Skin of body (tissue), 2 donors: ENCODE results near the gene YRDC. TPM values are rescaled to one million over a fixed set of nuclear protein-coding genes. Genes with fewer than 3 reads are reported as not detected.
"Not testable (repeated sequence)": the region's sequence is repeated elsewhere in the genome, so short reads cannot be mapped to it uniquely, and the experiment has no call there.

ENCODE experiments used
- DNase-seq: peaks from one replicate; lab custom pipeline; 2025; lab: John Stamatoyannopoulos, UW
- total RNA-seq: library from RNA; depleted of rRNA; stranded (reverse); fragments of >200 nt; gene quantifications from one replicate; pipeline ENCODE4 v1.2.3, GENCODE V29; 2014

YRDC gene
- total RNA-seq, 1 donor from 2014 or later, result 10.8 TPM

DNA sequence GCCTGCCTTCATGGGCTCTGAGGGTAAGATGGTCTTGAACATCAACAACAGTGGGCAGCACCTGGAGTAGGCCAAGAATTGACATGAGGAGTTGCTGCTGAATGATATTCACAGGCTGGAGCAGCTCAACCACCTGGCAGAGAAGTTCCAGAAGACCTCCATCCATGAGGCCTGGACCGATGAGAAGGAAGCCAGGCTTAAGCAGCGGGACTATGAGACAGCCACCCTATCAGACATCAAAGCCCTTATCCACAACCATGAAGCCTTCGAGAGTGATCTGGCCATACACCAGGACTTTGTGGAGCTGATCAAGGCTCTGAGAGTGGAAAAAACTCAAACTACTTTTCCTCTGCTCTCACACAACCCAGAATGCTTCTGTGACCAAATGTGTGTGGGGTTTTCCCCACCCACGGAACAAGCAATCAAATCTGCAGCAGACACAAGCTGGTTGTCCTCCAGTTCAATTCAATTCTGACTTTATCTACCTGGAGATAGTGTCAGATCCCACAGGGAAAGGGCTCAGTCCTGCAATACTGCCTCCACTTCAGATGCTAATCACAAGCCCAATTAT is 31.0 kb downstream of the YRDC start:
- DNase-seq, result no peak

DNA sequence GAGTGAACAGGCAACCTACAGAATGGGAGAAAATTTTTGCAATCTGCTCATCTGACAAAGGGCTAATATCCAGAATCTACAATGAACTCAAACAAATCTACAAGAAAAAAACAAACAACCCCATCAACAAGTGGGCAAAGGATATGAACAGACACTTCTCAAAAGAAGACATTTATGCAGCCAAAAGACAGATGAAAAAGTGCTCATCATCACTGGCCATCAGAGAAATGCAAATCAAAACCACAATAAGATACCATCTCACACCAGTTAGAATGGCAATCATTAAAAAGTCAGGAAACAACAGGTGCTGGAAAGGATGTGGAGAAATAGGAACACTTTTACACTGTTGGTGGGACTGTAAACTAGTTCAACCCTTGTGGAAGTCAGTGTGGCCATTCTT is 36.6 kb downstream of the YRDC start:
- not testable (repeated sequence) for DNase-seq

GRCh38 chr1:37767488-37767887 is 40.5 kb downstream of the YRDC start:
- DNase-seq, result no peak

DNA sequence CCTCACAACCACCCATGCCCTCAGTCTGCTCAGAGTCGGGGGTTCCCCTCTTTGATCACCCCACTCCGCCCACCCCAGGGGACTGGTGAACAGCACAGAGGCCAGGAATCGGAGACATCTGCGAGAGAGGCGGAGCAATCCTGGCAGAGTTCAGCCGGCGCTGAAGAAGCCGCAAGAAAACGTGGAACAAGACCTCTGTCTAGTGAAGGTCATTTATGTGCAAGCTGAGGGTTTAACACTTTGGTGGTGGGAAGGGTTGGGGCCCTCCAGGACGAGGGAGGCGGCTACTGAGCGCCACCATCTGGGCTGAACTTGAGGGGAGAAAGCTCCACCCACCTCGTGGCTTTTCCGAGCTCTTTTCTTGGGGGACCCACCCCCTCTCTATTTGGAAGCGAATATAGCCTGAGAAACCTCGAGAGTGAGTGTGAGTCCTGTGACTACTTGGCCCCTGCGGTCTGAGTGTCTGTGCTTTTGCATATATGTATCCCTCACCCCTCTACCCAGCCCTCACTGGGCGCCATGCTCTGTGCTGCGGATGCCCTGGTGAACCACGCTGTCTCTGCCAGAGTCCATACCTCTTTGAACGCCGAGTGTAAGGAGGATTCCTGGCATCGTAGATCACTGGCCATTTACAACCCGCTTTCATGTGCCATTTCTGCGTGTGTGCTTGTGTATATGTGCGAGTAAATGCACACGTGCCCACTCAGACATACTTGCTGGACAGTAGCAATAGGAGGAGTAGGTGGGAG is 41.9 kb downstream of the YRDC start:
- no peak for DNase-seq

- DNase-seq, result no peak
Measured at GRCh38 chr1:37764888-37765441, 43.0 kb downstream of the YRDC start, which contains the start of gene EPHA10. Gene EPHA10 (minus strand): TSS chr1:37765120. CDS start chr1:37765066, 54 bp downstream.

DNA sequence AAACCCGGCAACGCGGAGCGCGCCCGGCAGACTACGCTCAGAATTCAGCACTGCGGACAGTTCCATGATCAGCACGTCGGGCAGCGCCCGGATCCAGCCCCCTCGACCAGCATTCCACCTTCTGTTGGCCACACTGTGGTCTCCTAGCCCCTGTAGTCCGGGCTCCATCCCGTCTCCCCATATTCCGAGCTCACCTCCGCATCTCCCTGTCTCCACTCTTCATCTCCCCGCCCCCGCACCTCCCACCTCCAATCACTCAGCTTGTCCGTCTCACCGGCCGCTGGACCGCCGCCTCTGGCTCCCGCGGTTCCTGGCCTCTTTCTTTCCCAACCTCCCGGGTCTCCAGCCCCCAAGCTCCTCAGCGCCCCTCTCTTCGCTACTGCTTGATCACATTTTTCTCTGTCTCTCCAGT is 43.6 kb downstream of the YRDC start:
- peak; percentile 14 for DNase-seq

GRCh38 chr1:37763791-37764413 is 44.1 kb downstream of the YRDC start:
- DNase-seq, result no peak

GRCh38 chr1:37762516-37762915 is 45.5 kb downstream of the YRDC start:
- no peak for DNase-seq

GRCh38 chr1:37761416-37762095 is 46.5 kb downstream of the YRDC start:
- DNase-seq, result no peak

DNA sequence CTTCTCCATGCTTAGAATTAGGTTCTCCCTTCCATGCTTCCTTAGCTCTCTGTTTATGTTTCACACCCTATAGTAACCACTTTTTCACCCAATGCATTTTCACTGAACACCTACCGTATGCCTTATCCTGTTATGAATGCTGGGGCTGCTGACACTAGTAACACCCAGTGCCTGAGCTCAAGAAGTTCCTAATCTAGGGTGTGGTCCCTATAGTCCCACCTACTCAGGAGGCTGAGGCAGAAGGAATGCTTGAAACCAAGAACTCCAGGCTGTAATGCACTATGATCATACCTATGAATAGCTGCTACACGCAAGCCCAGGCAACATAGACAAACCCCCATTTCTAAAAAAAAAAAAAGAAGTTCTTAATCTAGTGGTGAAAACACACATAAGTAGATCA is 48.6 kb downstream of the YRDC start:
- no peak for DNase-seq

DNA sequence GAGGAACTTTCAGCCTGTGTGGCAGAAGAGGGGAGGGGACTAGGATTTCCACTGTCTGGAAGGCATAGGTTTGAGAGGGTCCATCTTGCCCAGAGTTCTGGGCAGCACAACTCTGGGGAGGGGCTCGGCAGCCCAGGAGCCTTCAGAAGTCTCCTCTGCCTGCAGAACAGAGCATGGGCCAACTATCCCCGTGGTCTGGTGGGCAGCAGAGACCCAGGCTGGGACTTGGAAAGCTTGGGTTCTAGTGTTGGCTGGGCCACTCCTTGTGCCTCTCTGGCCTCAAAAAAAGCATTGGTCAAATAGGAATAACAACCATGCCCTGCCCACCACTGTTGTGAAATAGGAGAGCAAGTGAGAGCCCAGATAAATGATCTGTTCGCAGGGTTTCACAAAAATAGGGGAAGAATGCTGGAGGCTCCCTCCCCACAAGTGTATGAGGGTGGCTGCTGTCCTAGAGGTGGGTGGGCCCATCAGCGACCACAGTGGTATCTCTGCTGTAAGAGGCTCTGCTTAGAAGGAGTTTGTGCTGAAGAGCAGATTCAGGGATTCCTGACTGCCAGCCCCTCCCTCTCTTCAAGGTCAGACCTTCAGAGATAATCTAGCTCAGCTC is 52.0 kb downstream of the YRDC start:
- no peak for DNase-seq

DNA sequence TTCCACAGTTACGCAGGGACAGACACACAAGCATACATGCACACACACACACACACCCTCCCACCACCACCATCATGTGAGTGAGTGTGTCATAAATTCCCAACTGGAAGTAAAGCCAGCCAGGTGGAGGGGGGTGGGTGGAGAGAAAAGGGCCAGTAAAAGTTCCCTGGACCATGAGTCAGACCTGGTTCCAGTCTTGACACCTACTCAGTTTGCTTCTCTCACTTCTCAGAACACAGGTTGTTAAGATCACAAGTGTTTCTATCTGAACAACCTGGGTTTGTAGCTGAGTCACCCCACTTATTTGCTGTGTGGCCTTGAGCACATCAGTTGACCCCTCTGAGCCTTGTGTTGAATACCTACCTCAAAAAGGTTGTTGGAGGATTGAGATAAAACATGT is 52.7 kb downstream of the YRDC start:
- DNase-seq, result no peak

DNA sequence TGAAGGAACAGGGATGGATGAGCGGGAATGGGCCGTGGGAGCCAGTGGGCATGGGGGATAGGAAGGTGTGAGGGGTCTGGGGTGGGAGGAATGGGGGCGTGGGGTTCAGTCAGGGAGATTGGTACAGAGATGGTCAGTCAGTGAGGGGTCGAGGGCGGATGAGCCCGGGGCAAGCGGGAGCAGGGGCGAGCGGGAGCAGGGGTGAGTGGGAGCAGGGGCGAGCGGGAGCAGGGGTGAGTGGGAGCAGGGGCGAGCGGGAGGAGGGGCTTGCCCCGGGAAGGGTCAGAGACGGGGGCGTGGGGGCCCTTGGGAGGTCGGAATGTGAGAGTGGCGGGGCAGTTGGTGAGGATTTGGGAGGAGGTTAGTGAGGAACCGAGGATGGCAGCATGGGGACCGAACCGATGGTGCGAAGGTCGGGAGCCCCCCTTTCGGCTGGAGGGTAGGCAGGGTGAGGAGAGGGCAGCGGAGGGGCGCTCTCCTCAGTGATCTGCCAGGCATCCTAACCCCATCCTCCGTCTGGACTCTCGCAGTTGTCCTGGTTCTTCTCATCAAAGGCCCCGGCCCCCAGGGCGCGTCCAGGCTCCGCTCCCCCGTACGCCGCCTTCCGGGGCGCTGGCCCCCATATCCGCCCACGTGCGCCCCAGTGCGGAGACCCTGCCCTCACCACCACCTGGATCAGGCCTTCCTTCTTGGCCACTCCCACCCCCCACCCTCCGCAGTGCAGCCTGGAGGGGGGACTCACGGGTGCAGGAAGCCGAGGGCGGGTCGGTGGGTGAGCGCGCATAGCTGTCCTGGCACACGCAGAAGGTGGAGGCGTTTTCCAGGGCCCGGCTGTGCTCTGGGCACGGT is 54.3 kb downstream of the YRDC start:
- DNase-seq, result no peak

Other genes starting within 250 kb of the YRDC start
- gene GNL2, start 212.3 kb downstream of the YRDC start, total RNA-seq, result 70.7 TPM
- 10.4 TPM for gene RSPO1, start 173.3 kb downstream of the YRDC start, total RNA-seq
- gene CDCA8, start 115.7 kb downstream of the YRDC start, total RNA-seq, result 3.3 TPM
- gene EPHA10, start 43.1 kb downstream of the YRDC start, total RNA-seq, result 0.49 TPM
- 3.5 TPM for gene MANEAL, start 14.4 kb downstream of the YRDC start, total RNA-seq
- gene C1orf122, start 418 bp downstream of the YRDC start, total RNA-seq, result 10.9 TPM
- gene MTF1, start 51.4 kb upstream of the YRDC start, total RNA-seq, result 4.7 TPM
- 16.0 TPM for gene INPP5B, start 138.8 kb upstream of the YRDC start, total RNA-seq
- gene SF3A3, start 181.8 kb upstream of the YRDC start, total RNA-seq, result 64.1 TPM
- gene FHL3, start 197.3 kb upstream of the YRDC start, total RNA-seq, result 23.4 TPM
- 38.6 TPM for gene UTP11, start 204.5 kb upstream of the YRDC start, total RNA-seq
- gene POU3F1, start 238.6 kb upstream of the YRDC start, total RNA-seq, result 3.6 TPM